ENCODE measurements around the gene SEMA5A. TPM values are rescaled to one million over a fixed set of nuclear protein-coding genes. Genes with fewer than 3 reads are reported as not detected.

Gene SEMA5A
- total and polyA plus RNA-seq, 2 of the 8 experiments (the other 6 are each of a cell fraction or from before 2014, with no cell fraction given): 5.3 to 8.9 TPM

DNA sequence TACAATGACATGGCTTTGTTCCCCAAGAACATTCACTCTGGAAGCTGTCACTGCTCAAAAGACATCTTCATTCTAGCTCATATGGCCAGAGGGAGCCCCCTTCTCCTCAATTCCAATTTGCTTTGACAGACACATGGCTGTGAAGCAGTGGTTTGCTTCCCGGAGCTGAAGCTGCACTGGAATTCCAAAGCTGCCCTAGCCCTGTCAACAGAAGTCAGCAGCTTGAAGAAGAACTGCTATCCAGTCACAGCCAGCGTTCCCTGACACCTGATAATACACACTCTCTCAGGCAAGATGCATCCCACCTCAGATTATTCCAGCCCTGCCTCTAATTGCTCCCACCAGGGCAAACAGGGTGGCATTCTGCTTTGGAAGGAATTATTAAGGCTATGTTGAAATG is 93.7 kb downstream of the SEMA5A start:
- POLR2A ChIA-PET (ENCODE audit: partially characterized antibody): no interaction called here
- Histone ChIP-seq H4K8ac (ENCODE audit: extremely low read depth, insufficient read depth, low read length) (no peak overlapping the region), H4K91ac (replicated peaks; ENCODE audit: insufficient read length, low read length) (no peak overlapping the region), H3K56ac (replicated peaks; ENCODE audit: insufficient read length, low read depth, low read length) (no peak overlapping the region), H3K4me3 (ENCODE audit: extremely low read depth in 1 of 4, insufficient read depth in 2 of 4, low read depth in 3 of 4, low read length in 4 of 4) (no peak overlapping the region), H2BK12ac (ENCODE audit: low read depth, low read length) (peak overlapping the region; percentile 41; the same call in 1 of the 2 replicates), H3K4me2 (ENCODE audit: insufficient read depth in 1 of 2, low read depth in 2 of 2, low read length in 2 of 2) (no peak overlapping the region), H3K27me3 (replicated peaks in 1 of 4; ENCODE audit: control insufficient read depth in 3 of 4, extremely low read depth in 1 of 4, insufficient read depth in 3 of 4, low read length in 3 of 4) (no peaks in the 10 kb centered on the region), H2BK15ac (ENCODE audit: low read length) (no peak overlapping the region; the same call in 1 of the 2 replicates), H3K9ac (replicated peaks in 1 of 4; ENCODE audit: extremely low read depth in 1 of 4, low read depth in 3 of 4, low read length in 3 of 4) (no peak overlapping the region), H3K9me3 (ENCODE audit: insufficient read depth in 2 of 2, low read depth in 1 of 2, low read length in 1 of 2) (no peaks in the 10 kb centered on the region), H3K23me2 (ENCODE audit: low read depth, low read length) (no peaks in the 10 kb centered on the region), H2AFZ (ENCODE audit: low read length) (no peak overlapping the region), H2BK120ac (replicated peaks; ENCODE audit: low read depth, low read length) (no peak overlapping the region), H2BK20ac (ENCODE audit: low read length) (no peak overlapping the region), H3K79me2 (ENCODE audit: control insufficient read depth in 1 of 2, insufficient read depth in 2 of 2, low read length in 2 of 2) (no peaks in the 10 kb centered on the region), H2BK5ac (ENCODE audit: low read depth, low read length) (no peak overlapping the region), H3K4ac (replicated peaks; ENCODE audit: insufficient read length, low read depth, low read length) (no peak overlapping the region), H2AK5ac (ENCODE audit: low read depth, low read length) (no peak overlapping the region), H3K36me3 (ENCODE audit: control insufficient read depth in 2 of 4, insufficient read depth in 4 of 4, low read length in 3 of 4) (no peaks in the 10 kb centered on the region), H3K23ac (ENCODE audit: insufficient read length) (no peak overlapping the region), H4K5ac (ENCODE audit: insufficient read length, low read depth, low read length) (no peak overlapping the region), H3K4me1 (replicated peaks in 1 of 4; ENCODE audit: control insufficient read depth in 3 of 4, insufficient read depth in 4 of 4, low read length in 3 of 4) (peaks cover 0 to 14% (median 5%) of the 10 kb centered on the region in 4 experiments; a peak in 4 of 7 replicates), H3K18ac (ENCODE audit: extremely low read depth, low read length) (no peak overlapping the region), H3K79me1 (ENCODE audit: low read depth, low read length) (no peaks in the 10 kb centered on the region), H3K14ac (ENCODE audit: insufficient read length) (no peak overlapping the region), H4K20me1 (replicated peaks in 1 of 2; ENCODE audit: control insufficient read depth in 1 of 2, insufficient read depth in 2 of 2, low read length in 2 of 2) (no peaks in the 10 kb centered on the region), H3K27ac (ENCODE audit: low read depth, low read length) (no peak overlapping the region)
- WGBS, 2 experiments (ENCODE audit: extremely low coverage in 1 of 2, insufficient coverage in 1 of 2, insufficient read length in 1 of 2, insufficient replicate concordance in 2 of 2, low coverage in 1 of 2, low lambda C conversion rate in 2 of 2, missing lambda C conversion rate in 1 of 2): 93% methylated on average over 2 of the region's 2 CpGs; no CpG with 5 or more reads in 1 of the 2 experiments
- FAIRE-seq: no peak
- DNase-seq (ENCODE audit: low read depth in 1 of 2, low spot score in 2 of 2): no peak
- CTCF ChIA-PET (ENCODE audit: partially characterized antibody): interaction anchor here (1.1 to 1.3 kb wide), 4 partner anchors 17 to 92 kb away, joined by 3 to 4 read pairs (median 3); no protein-coding TSS in a partner anchor
- TF ChIP-seq HDAC6 (IDR thresholded peaks at IDR 0.05; ENCODE audit: low read depth, low read length) (no peak), EGR1 (IDR thresholded peaks at IDR 0.05; ENCODE audit: borderline replicate concordance, low read depth, low read length) (no peak), SP2 (IDR thresholded peaks at IDR 0.05; ENCODE audit: low read length) (no peak), CTBP2 (IDR thresholded peaks at IDR 0.05; ENCODE audit: borderline replicate concordance, insufficient read depth, insufficient read length, low read length) (no peak), BRCA1 (IDR thresholded peaks at IDR 0.05; ENCODE audit: low read depth, low read length) (no peak), TBP (IDR thresholded peaks at IDR 0.05; ENCODE audit: low read depth, low read length) (no peak), RBBP5 (IDR thresholded peaks at IDR 0.05; ENCODE audit: borderline replicate concordance, low read depth, low read length) (no peak), EP300 (IDR thresholded peaks at IDR 0.05; ENCODE audit: borderline replicate concordance in 1 of 2, low read depth in 2 of 2, low read length in 2 of 2) (no peak), CEBPB (IDR thresholded peaks at IDR 0.05; ENCODE audit: low read depth, low read length) (no peak), SAP30 (IDR thresholded peaks at IDR 0.05; ENCODE audit: insufficient read depth, insufficient replicate concordance, low read length) (no peak), GABPA (IDR thresholded peaks at IDR 0.05; ENCODE audit: borderline replicate concordance, insufficient read depth, low read length) (no peak), POU5F1 (IDR thresholded peaks at IDR 0.05; ENCODE audit: low read depth, low read length) (no peak), SUZ12 (IDR thresholded peaks at IDR 0.05; ENCODE audit: low read length) (no peak), JUND (IDR thresholded peaks at IDR 0.05; ENCODE audit: low read length) (no peak), POLR2AphosphoS5 (IDR thresholded peaks at IDR 0.05; ENCODE audit: low read depth, low read length) (no peak)

All from H1 (cell line).